HL-60 (cell line): ENCODE results near the gene KNCN.

ENCODE experiments used
- DNase-seq, 2 experiments: peaks; one replicate each; pipeline ENCODE4 v3.0.0-alpha.2; 2010 to 2020; ENCODE audit warnings: low read depth in 1 of 2, low spot score in 1 of 2
- H3K27ac ChIP-seq: fragments of 250-450 bp; sonication (Bioruptor Pico); replicated peaks from 2 replicates; pipeline ENCODE4 v1.5.1; 2020; ENCODE audit warnings: mild to moderate bottlenecking, moderate library complexity
- H3K27me3 ChIP-seq: fragments of 250-450 bp; sonication (Bioruptor Pico); 2 replicates; pipeline ENCODE4 v1.5.1; 2021; ENCODE audit warnings: mild to moderate bottlenecking, moderate library complexity; ENCODE audit not compliant: insufficient read depth, poor library complexity, severe bottlenecking
- H3K4me3 ChIP-seq: replicated peaks from 2 replicates; pipeline ENCODE4 v1.5.1; 2011; ENCODE audit warnings: mild to moderate bottlenecking, control low read depth, low read length; ENCODE audit not compliant: insufficient read depth
- GABPA ChIP-seq: IDR thresholded peaks from 2 replicates; pipeline ENCODE4 v1.6.1; 2012; ENCODE audit warnings: low read depth
- POLR2AphosphoS5 ChIP-seq: IDR thresholded peaks from 2 replicates; pipeline ENCODE4 v1.6.1; 2012; ENCODE audit warnings: low read depth
- SPI1 ChIP-seq: IDR thresholded peaks from 2 replicates; pipeline ENCODE4 v1.6.1; 2012; ENCODE audit warnings: low read depth, mild to moderate bottlenecking, borderline replicate concordance
- TF ChIP-seq, protein P1 (sequence below): IDR thresholded peaks from 2 replicates; pipeline ENCODE4 v1.6.1; 2012; ENCODE audit warnings: low read depth; ENCODE audit not compliant: insufficient replicate concordance
- TF ChIP-seq, protein P2 (sequence below): IDR thresholded peaks from one replicate; pipeline ENCODE4 v1.5.1; 2011; ENCODE audit warnings: low read length, control low read depth, inconsistent platforms; ENCODE audit not compliant: insufficient read depth

KNCN gene

DNA sequence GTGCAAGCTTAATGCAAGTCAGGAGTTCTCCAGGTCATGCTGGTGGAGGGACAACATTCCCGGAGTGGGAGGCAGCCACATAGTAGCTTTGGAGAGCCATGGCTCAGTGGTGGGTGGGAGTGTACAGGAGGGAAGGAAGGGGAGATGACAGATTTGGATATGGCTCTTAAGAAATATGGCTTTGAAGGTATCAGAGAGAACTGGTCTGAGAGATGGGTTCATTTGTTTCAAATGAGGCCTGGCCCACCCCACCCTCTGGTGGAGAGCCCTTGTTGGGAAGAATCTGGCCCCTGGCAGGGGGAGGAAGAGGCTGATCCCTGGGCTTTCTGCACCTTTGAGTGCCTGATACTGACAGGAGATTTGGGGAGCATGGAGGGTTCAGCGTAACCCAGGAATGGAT, 55.7 kb downstream of the KNCN start:
- Histone ChIP-seq H3K27me3 (peaks cover 36% of the 10 kb centered on the region), H3K4me3 (no peak overlapping the region), H3K27ac (no peak overlapping the region)
- no peak for DNase-seq
- no peak for TF ChIP-seq GABPA
- TF ChIP-seq, protein P1, sequence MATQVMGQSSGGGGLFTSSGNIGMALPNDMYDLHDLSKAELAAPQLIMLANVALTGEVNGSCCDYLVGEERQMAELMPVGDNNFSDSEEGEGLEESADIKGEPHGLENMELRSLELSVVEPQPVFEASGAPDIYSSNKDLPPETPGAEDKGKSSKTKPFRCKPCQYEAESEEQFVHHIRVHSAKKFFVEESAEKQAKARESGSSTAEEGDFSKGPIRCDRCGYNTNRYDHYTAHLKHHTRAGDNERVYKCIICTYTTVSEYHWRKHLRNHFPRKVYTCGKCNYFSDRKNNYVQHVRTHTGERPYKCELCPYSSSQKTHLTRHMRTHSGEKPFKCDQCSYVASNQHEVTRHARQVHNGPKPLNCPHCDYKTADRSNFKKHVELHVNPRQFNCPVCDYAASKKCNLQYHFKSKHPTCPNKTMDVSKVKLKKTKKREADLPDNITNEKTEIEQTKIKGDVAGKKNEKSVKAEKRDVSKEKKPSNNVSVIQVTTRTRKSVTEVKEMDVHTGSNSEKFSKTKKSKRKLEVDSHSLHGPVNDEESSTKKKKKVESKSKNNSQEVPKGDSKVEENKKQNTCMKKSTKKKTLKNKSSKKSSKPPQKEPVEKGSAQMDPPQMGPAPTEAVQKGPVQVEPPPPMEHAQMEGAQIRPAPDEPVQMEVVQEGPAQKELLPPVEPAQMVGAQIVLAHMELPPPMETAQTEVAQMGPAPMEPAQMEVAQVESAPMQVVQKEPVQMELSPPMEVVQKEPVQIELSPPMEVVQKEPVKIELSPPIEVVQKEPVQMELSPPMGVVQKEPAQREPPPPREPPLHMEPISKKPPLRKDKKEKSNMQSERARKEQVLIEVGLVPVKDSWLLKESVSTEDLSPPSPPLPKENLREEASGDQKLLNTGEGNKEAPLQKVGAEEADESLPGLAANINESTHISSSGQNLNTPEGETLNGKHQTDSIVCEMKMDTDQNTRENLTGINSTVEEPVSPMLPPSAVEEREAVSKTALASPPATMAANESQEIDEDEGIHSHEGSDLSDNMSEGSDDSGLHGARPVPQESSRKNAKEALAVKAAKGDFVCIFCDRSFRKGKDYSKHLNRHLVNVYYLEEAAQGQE = no peak
- TF ChIP-seq, protein P2, sequence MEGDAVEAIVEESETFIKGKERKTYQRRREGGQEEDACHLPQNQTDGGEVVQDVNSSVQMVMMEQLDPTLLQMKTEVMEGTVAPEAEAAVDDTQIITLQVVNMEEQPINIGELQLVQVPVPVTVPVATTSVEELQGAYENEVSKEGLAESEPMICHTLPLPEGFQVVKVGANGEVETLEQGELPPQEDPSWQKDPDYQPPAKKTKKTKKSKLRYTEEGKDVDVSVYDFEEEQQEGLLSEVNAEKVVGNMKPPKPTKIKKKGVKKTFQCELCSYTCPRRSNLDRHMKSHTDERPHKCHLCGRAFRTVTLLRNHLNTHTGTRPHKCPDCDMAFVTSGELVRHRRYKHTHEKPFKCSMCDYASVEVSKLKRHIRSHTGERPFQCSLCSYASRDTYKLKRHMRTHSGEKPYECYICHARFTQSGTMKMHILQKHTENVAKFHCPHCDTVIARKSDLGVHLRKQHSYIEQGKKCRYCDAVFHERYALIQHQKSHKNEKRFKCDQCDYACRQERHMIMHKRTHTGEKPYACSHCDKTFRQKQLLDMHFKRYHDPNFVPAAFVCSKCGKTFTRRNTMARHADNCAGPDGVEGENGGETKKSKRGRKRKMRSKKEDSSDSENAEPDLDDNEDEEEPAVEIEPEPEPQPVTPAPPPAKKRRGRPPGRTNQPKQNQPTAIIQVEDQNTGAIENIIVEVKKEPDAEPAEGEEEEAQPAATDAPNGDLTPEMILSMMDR = no peak
- TF ChIP-seq POLR2AphosphoS5 = no peak
- TF ChIP-seq SPI1 = no peak
